Stomach smooth muscle (tissue), 2 donors: ENCODE results near the gene TSC1.

Experiments used
- H3K27ac ChIP-seq: one replicate; pipeline ENCODE4 v1.7.0; 2013; ENCODE audit warnings: mild to moderate bottlenecking, low read length, inconsistent platforms
- H3K27me3 ChIP-seq, 2 donors: one replicate each; pipeline ENCODE4 v1.7.0; 2013; ENCODE audit warnings: low read length in 2 of 2; ENCODE audit not compliant: insufficient read depth in 2 of 2, control insufficient read depth in 1 of 2
- H3K36me3 ChIP-seq, 2 donors: one replicate each; pipeline ENCODE4 v1.7.0; 2013; ENCODE audit warnings: low read length in 2 of 2; ENCODE audit not compliant: control insufficient read depth in 2 of 2, insufficient read depth in 2 of 2
- H3K4me1 ChIP-seq: one replicate; pipeline ENCODE4 v1.7.0; 2013; ENCODE audit warnings: low read length; ENCODE audit not compliant: control insufficient read depth, insufficient read depth
- H3K4me3 ChIP-seq, 2 donors: one replicate each; pipeline ENCODE4 v1.7.0; 2013; ENCODE audit warnings: low read length in 2 of 2
- H3K9ac ChIP-seq, 2 donors: one replicate each; pipeline ENCODE4 v1.7.0; 2013; ENCODE audit warnings: low read length in 2 of 2, mild to moderate bottlenecking in 1 of 2
- H3K9me3 ChIP-seq, 2 donors: one replicate each; pipeline ENCODE4 v1.7.0; 2013; ENCODE audit warnings: low read length in 2 of 2; ENCODE audit not compliant: control insufficient read depth in 2 of 2
- donor health status: healthy.
- donor health status: Pancreatic carcinoma.

TSC1 gene

DNA sequence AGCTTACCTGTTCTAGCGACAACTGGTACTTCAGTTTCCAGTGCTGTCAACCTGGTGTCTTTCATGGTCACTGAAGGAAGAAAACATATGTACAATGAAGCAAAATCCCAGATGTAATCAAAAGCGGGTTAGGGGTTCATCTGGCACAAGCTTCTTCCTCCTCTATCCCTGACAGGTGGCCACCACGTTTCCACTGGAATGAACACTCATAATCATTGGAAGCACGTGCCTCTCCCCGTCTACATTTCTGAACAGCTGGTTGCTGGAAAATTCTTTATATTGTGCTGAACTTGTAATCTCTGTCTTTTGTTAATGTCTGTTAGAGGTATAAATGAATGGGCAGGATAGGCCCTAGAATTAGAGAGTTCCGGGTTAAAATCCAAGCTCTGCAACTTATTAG, 9.4 kb downstream of the TSC1 start:
- no peaks in the 10 kb centered on the region for H3K27me3 ChIP-seq

DNA sequence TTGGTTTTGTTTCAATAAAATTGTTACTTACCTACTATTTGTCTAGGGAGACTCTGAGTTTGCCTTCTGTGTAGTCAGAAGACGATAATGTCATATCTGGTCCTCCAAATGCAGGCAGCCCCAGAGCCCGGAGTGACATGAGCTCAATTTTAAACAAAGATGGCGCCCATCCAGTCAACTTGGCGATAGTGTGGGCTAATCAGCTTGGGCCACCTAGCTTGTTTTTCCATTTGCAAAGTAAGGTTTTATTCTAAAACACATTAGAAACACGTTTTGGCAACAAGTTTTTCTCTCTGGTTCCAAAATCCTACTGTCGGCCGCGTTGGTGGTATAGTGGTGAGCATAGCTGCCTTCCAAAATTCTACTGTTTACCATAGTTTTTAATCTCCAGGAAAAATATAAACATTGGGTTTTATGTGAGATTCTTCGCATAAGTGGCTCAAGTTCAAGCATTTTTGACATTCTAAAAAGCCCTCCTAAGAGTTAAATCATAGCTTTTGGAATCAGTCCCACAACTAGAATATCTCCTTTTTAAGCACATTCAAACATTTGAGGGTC, 13.2 kb downstream of the TSC1 start:
- Histone ChIP-seq H3K4me1 (no peaks in the 10 kb centered on the region), H3K27ac (no peak overlapping the region), H3K9ac (no peak overlapping the region), H3K9me3 (no peaks in the 10 kb centered on the region), H3K36me3 (peaks cover 14 to 20% of the 10 kb centered on the region in 2 donors), H3K4me3 (no peak overlapping the region), H3K27me3 (no peaks in the 10 kb centered on the region)

More for the DNA sequence above, 9.4 kb downstream of the TSC1 start:
- Histone ChIP-seq H3K36me3 (peaks cover 2 to 3% of the 10 kb centered on the region in 2 donors), H3K27ac (no peak overlapping the region), H3K9me3 (no peaks in the 10 kb centered on the region), H3K4me3 (no peak overlapping the region), H3K4me1 (no peaks in the 10 kb centered on the region), H3K9ac (no peak overlapping the region)

DNA sequence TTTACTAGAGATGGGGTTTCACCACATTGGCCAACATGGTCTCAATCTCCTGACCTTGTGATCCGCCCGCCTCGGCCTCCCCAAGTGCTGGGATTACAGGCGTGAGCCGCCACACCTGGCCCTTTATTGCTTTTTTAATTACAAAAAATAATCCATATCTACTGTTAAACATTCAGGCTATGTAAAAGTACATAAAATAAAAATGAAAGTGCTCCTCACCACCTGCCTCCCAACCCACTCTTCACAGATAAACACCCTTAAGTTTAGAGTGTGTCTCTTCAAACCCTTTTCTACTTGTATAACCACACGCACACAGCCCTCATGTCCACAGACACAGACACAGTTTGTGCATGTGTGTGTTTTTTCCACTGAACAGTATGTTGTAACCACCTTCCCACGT, 16.7 kb downstream of the TSC1 start:
- no peak overlapping the region for H3K9ac ChIP-seq
- no peak overlapping the region for H3K4me3 ChIP-seq
- H3K4me1 ChIP-seq = no peaks in the 10 kb centered on the region
- peaks cover 34 to 46% of the 10 kb centered on the region in 2 donors for H3K36me3 ChIP-seq
- no peak overlapping the region for H3K27ac ChIP-seq
- no peaks in the 10 kb centered on the region for H3K27me3 ChIP-seq
- H3K9me3 ChIP-seq = no peaks in the 10 kb centered on the region

DNA sequence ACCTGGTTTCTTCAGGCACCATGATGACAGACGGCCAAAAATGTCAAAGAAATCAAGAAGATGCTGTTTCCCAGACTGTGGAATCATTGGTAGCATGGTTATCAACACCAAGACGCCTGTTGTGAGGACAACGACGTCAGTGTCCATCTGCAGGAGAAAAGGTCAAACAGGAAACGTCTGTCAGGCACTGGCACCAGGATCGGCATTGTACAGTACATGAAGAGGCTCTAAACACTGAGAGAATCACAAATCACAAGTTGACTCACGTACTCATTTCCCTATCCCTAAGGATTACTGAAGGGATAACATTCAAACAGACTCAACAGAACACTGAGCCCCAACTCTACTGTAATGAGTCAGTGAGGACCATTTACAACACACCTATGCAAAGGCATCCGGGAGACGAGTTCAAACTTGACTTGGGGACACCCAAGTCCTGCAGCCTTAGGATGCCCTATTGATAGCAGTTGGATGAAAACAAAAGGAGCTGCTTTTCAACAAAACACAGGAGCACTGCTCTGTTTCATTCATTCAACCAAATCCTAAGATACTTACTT, 21.0 kb downstream of the TSC1 start:
- no peaks in the 10 kb centered on the region for H3K9me3 ChIP-seq
- no peak overlapping the region for H3K9ac ChIP-seq
- H3K36me3 ChIP-seq = peaks cover 65 to 74% of the 10 kb centered on the region in 2 donors
- no peaks in the 10 kb centered on the region for H3K27me3 ChIP-seq
- no peak overlapping the region for H3K4me3 ChIP-seq
- no peaks in the 10 kb centered on the region for H3K4me1 ChIP-seq
- no peak overlapping the region for H3K27ac ChIP-seq

DNA sequence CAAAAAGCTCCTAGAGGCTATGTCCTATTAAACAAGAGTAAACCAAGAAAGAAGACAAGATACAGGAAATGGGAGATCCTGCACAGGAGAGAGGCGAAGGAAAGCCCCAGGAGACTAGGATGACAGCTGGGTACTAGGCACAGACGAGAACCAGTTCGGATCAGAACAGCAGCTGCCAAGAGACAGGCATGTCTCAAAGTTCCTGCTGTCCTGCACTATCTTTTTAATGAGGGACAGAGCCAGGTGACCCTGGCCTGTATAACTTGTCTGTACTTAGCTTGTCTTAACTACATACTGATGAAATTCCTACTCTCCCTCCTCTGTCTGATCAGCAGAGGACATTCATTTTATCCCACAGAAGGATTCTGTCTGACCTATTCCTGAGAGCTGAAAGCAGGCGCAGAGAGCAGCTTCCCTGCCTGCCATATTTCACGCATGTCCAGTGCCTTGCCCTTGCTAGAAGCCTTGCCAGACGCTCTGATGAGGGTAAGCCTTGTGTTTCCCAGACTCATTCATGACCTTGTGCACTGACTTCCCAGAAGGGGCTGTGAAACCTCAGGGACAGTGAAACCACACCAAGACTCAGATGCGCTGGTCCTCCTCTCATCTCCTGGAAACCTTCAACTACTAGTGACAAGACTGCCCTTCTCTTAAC, 24.7 kb downstream of the TSC1 start:
- Histone ChIP-seq H3K27ac (no peak overlapping the region), H3K4me3 (no peak overlapping the region), H3K9me3 (no peaks in the 10 kb centered on the region), H3K27me3 (no peaks in the 10 kb centered on the region), H3K4me1 (no peaks in the 10 kb centered on the region), H3K36me3 (peaks cover 57 to 71% of the 10 kb centered on the region in 2 donors), H3K9ac (no peak overlapping the region)

DNA sequence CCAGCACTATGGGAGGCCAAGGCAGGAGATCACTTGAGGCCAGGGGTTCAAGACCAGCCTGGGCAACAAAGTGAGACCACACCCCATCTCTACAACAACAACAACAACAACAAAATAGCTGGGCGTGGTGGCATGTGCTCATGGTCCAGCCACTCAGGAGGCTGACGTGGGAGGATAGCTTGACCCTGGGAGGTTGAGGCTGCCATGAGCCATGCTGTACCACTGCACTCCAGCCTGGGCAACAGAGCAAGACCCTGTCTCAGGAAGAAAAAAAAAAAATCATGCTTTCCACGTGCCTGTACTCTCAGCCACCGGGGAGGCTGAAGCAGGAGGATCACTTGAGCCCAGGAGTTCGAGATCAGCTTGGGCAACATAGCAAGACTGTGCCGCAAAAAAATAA, 29.5 kb downstream of the TSC1 start:
- Histone ChIP-seq H3K36me3 (peaks cover 42 to 59% of the 10 kb centered on the region in 2 donors), H3K4me3 (no peak overlapping the region), H3K9me3 (no peaks in the 10 kb centered on the region), H3K9ac (no peak overlapping the region), H3K27me3 (no peaks in the 10 kb centered on the region), H3K27ac (no peak overlapping the region), H3K4me1 (no peaks in the 10 kb centered on the region)

DNA sequence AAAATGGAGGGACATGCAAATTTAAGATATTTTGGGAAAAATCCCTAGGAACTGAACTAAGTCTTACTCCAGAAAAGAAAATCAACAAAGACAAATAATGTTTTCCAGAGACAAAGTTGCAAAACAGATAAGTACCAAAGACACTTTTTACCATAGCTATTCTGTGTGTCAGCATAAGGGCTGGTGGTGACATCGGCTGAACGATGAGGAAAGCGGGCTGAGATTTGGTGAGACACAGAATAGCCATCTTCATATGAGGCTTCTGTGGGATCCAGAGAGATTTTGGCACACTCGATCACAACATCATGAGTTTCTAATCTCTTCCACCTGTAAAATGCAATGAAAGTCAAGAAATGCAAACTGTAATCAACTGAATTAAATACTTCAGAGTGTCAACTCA, 32.3 kb downstream of the TSC1 start:
- Histone ChIP-seq H3K27me3 (no peaks in the 10 kb centered on the region), H3K4me1 (no peaks in the 10 kb centered on the region), H3K36me3 (peaks cover 46 to 51% of the 10 kb centered on the region in 2 donors), H3K4me3 (no peak overlapping the region), H3K9ac (no peak overlapping the region), H3K9me3 (no peaks in the 10 kb centered on the region), H3K27ac (no peak overlapping the region)

DNA sequence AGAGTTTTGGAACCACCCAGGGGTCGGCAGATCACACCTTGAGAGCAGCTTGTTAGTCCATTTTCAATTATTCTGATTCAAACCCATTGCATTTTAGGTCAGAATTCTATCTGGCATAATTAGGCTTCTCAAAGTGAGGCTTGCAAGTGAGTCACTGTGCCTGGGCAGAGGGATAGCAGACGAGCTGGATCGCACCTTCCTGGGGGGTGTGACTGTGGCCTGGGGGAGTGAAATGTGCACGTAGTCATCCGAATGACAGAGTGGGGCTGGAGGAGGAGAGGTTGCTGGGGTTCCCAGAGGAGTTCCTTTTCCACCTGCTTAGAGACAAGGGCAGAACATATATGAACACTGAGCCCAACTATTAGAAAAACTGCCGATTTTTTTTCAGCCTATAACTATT, 34.0 kb downstream of the TSC1 start:
- Histone ChIP-seq H3K27me3 (no peaks in the 10 kb centered on the region), H3K4me1 (no peaks in the 10 kb centered on the region), H3K4me3 (no peak overlapping the region), H3K27ac (no peak overlapping the region), H3K9ac (no peak overlapping the region), H3K9me3 (no peaks in the 10 kb centered on the region), H3K36me3 (peaks cover 46 to 50% of the 10 kb centered on the region in 2 donors)

DNA sequence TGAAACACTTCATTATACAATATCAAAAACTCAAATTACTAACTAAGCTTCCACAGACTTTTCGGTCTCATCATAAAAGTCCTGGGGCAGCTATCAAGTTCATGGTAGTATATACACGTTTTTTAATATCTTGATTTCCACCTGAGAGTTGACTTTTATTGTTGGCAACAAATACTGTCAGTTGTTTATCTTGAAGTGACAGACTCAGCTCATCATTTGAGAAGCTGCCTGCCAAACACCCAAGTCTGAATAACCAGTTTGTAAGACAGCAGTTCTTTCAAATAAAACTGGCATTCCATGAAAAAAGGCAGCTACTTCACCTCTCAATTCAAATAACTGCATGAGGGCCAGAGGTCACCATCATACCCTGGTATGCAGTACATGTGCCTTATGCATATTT, 35.1 kb downstream of the TSC1 start:
- Histone ChIP-seq H3K27me3 (no peaks in the 10 kb centered on the region), H3K36me3 (peaks cover 48 to 49% of the 10 kb centered on the region in 2 donors), H3K27ac (no peak overlapping the region), H3K4me1 (no peaks in the 10 kb centered on the region), H3K9me3 (no peaks in the 10 kb centered on the region), H3K4me3 (no peak overlapping the region), H3K9ac (no peak overlapping the region)

DNA sequence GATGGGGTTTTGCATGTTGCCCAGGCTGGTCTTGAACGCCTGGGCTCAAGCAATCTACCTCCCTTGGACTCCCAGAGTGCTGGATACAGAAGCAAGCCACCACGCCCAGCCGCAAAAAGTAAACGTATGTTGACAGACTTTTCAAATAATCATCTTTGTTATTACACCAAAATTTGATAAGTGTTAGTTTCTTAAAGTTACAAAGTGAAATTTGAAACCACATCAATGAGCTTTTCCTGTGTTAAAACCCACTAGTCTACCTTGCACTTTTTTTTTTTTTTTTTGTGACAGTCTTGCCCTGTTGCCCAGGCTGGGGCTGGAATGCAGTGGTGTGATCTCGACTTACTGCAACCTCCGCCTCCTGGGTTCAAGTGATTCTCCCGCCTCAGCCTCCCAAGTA, 35.8 kb downstream of the TSC1 start:
- Histone ChIP-seq H3K4me3 (no peak overlapping the region), H3K27me3 (no peaks in the 10 kb centered on the region), H3K9me3 (no peaks in the 10 kb centered on the region), H3K36me3 (peaks cover 53 to 54% of the 10 kb centered on the region in 2 donors), H3K9ac (no peak overlapping the region), H3K4me1 (no peaks in the 10 kb centered on the region), H3K27ac (no peak overlapping the region)

DNA sequence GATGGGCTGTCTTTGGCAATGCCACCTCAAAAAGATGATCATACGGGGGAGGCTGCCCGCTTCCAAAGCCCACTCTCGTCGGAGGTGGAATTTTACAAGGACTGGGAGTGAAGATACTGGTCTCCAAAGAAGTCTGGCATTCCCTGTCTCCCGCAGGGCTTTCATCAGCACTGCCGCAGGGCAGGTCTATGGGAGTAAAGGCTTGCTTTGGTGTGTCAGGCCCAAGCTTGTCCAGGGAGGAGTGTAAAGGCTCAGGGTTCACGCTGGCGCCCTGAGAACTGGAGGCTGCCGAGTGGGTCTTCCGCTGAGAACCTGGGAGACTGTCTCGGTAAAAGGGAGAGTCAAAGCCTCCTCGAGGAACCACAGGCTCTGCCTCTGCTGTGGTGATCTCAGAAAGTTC, 38.7 kb downstream of the TSC1 start:
- Histone ChIP-seq H3K4me1 (no peaks in the 10 kb centered on the region), H3K9ac (no peak overlapping the region), H3K9me3 (no peaks in the 10 kb centered on the region), H3K27me3 (no peaks in the 10 kb centered on the region), H3K36me3 (peaks cover 55 to 56% of the 10 kb centered on the region in 2 donors), H3K27ac (no peak overlapping the region), H3K4me3 (no peak overlapping the region)
